IMR-90 (cell line): ENCODE data around the gene ACOX1. TPM values are rescaled to one million over a fixed set of nuclear protein-coding genes. Genes with fewer than 3 reads are reported as not detected.

ENCODE experiments used
- ATAC-seq: fragments of 200-7000 bp; cut with Tn5 transposase; 2 replicates; pipeline ENCODE4 v1.9.1; 2020; ENCODE audit warnings: low read depth, mild to moderate bottlenecking, moderate library complexity
- BruUV-seq: library from RNA; stranded (reverse); fragments of 400-500 nt; replicated peaks from 2 replicates; lab custom pipeline; 2021; lab: Mats Ljungman, UMichigan
- CTCF ChIA-PET: fragments of 300-600 bp; formaldehyde crosslinking; extraction: SDS; loops from one replicate; lab custom pipeline; 2021; ENCODE audit warnings: antibody characterized with exemption; lab: Yijun Ruan, JAX
- POLR2A ChIA-PET: fragments of 300-600 bp; sonication (Branson Sonifier 250); formaldehyde crosslinking; loops from one replicate; lab custom pipeline; 2022; ENCODE audit warnings: antibody characterized with exemption; ENCODE audit not compliant: unreplicated experiment; lab: Charles Lee
- DNase-seq: peaks from one replicate; pipeline ENCODE4 v3.0.0; 2013
- H2AFZ ChIP-seq: replicated peaks from 2 replicates; pipeline ENCODE3; 2013; ENCODE audit warnings: low read length, mild to moderate bottlenecking; ENCODE audit not compliant: poor library complexity
- H2AK5ac ChIP-seq: 2 replicates; pipeline ENCODE4 v1.6.1; 2013; ENCODE audit warnings: low read depth, low read length, inconsistent platforms
- H2AK9ac ChIP-seq: replicated peaks from 2 replicates; pipeline ENCODE3; 2013; ENCODE audit warnings: mild to moderate bottlenecking, low read depth, low read length, moderate library complexity; ENCODE audit not compliant: poor library complexity
- H2BK120ac ChIP-seq: 2 replicates; pipeline ENCODE4 v1.6.1; 2013; ENCODE audit warnings: low read depth, low read length, inconsistent platforms
- H2BK15ac ChIP-seq: 3 replicates; pipeline ENCODE4 v1.6.1; 2013; ENCODE audit warnings: low read depth, low read length, inconsistent platforms
- H2BK20ac ChIP-seq: 2 replicates; pipeline ENCODE4 v1.6.1; 2013; ENCODE audit warnings: low read depth, mild to moderate bottlenecking, inconsistent platforms, low read length, moderate library complexity
- H2BK5ac ChIP-seq: 2 replicates; pipeline ENCODE4 v1.6.1; 2013; ENCODE audit warnings: mild to moderate bottlenecking, low read depth, low read length, inconsistent platforms; ENCODE audit not compliant: poor library complexity, severe bottlenecking
- H3K14ac ChIP-seq: replicated peaks from 2 replicates; pipeline ENCODE4 v1.6.1; 2013; ENCODE audit warnings: low read depth, low read length, inconsistent platforms
- H3K18ac ChIP-seq: 2 replicates; pipeline ENCODE4 v1.6.1; 2013; ENCODE audit warnings: low read depth, low read length, control low read depth
- H3K23ac ChIP-seq: 2 replicates; pipeline ENCODE4 v1.6.1; 2013; ENCODE audit warnings: low read depth, low read length, inconsistent platforms
- H3K27ac ChIP-seq: 2 replicates; pipeline ENCODE4 v1.5.1; 2013; ENCODE audit warnings: mild to moderate bottlenecking, control low read depth, low read length; ENCODE audit not compliant: insufficient read depth
- H3K27me3 ChIP-seq: 2 replicates; pipeline ENCODE4 v1.6.1; 2013; ENCODE audit warnings: low read length; ENCODE audit not compliant: control insufficient read depth, insufficient read depth
- H3K36me3 ChIP-seq: 2 replicates; pipeline ENCODE4 v1.6.1; 2013; ENCODE audit warnings: low read length, mixed read lengths; ENCODE audit not compliant: control insufficient read depth, insufficient read depth
- H3K4ac ChIP-seq: 2 replicates; pipeline ENCODE4 v1.6.1; 2013; ENCODE audit warnings: low read depth, low read length, inconsistent platforms
- H3K4me1 ChIP-seq: 2 replicates; pipeline ENCODE4 v1.6.1; 2013; ENCODE audit warnings: low read length, mixed read lengths; ENCODE audit not compliant: control insufficient read depth, insufficient read depth
- H3K4me2 ChIP-seq: 2 replicates; pipeline ENCODE4 v1.6.1; 2013; ENCODE audit warnings: low read depth, mild to moderate bottlenecking, control low read depth, low read length, moderate library complexity
- H3K4me3 ChIP-seq: 2 replicates; pipeline ENCODE4 v1.5.1; 2013; ENCODE audit warnings: low read depth, mild to moderate bottlenecking, control low read depth, low read length, moderate library complexity; ENCODE audit not compliant: insufficient read depth
- H3K56ac ChIP-seq: 2 replicates; pipeline ENCODE4 v1.6.1; 2013; ENCODE audit warnings: low read length, inconsistent platforms; ENCODE audit not compliant: insufficient read depth; ENCODE audit errors: extremely low read depth
- H3K79me1 ChIP-seq, 2 experiments: 2 replicates each; pipeline ENCODE4 v1.6.1; 2013; ENCODE audit warnings: low read length in 2 of 2, inconsistent platforms in 1 of 2, low read depth in 1 of 2
- H3K9ac ChIP-seq: 2 replicates; pipeline ENCODE4 v1.6.1; 2013; ENCODE audit warnings: low read depth, low read length, control low read depth
- H3K9me1 ChIP-seq: 2 replicates; pipeline ENCODE4 v1.6.1; 2013; ENCODE audit warnings: low read length, inconsistent platforms; ENCODE audit not compliant: insufficient read depth
- H3K9me3 ChIP-seq: 2 replicates; pipeline ENCODE4 v1.6.1; 2013; ENCODE audit warnings: low read length; ENCODE audit not compliant: control insufficient read depth, insufficient read depth
- H4K20me1 ChIP-seq: 2 replicates; pipeline ENCODE4 v1.6.1; 2013; ENCODE audit warnings: low read length, inconsistent platforms; ENCODE audit not compliant: insufficient read depth
- H4K5ac ChIP-seq: 2 replicates; pipeline ENCODE4 v1.6.1; 2013; ENCODE audit warnings: mild to moderate bottlenecking, low read depth, low read length, control low read depth
- H4K8ac ChIP-seq, 2 experiments: 2 replicates each; pipeline ENCODE4 v1.6.1; 2013; ENCODE audit warnings: low read depth in 2 of 2, low read length in 2 of 2, control low read depth in 1 of 2, inconsistent platforms in 1 of 2
- H4K91ac ChIP-seq: 2 replicates; pipeline ENCODE4 v1.6.1; 2013; ENCODE audit warnings: low read depth, low read length, inconsistent platforms; ENCODE audit not compliant: insufficient read depth
- MXI1 ChIP-seq: IDR thresholded peaks from 2 replicates; pipeline ENCODE4 v1.6.1; 2012; ENCODE audit warnings: low read depth, mild to moderate bottlenecking, low read length, moderate library complexity, borderline replicate concordance
- USF2 ChIP-seq: fragments of 150-350 bp; IDR thresholded peaks from 2 replicates; pipeline ENCODE4 v1.6.1; 2017; ENCODE audit warnings: mild to moderate bottlenecking, antibody characterized with exemption, low read length, low read depth
- WGBS, 2 experiments: methylation state at CpG; one replicate each; pipeline versions ENCODE4 v1.1.5 to v1.1.7; 2013; ENCODE audit warnings: missing lambda C conversion rate in 2 of 2; ENCODE audit not compliant: insufficient read length in 1 of 2; ENCODE audit errors: extremely low coverage in 2 of 2; 5-methylcytosine and 5-hydroxymethylcytosine counted together
- dilution Hi-C: fragments of 300-500 bp; cut with HindIII; formaldehyde crosslinking; loops from one replicate; pipeline ENCODE4 v1.14.3; 2018; ENCODE audit warnings: low sequenced_read_pairs; ENCODE audit not compliant: unreplicated experiment
- in situ Hi-C: fragments of 300-500 bp; cut with MboI; formaldehyde crosslinking; loops from 3 replicates; pipeline ENCODE4 v1.14.3; 2019; ENCODE audit warnings: low sequenced_read_pairs, inconsistent platforms, mixed read lengths
- intact Hi-C: fragments of 100-400 bp; cut with micrococcal nuclease; formaldehyde crosslinking; loops from 2 replicates; pipeline ENCODE4 v1.10.0; 2022
- polyA plus RNA-seq, 3 experiments: library from polyadenylated mRNA; depleted of rRNA; stranded (reverse); fragments of >200 nt; gene quantifications; 2 replicates each; pipeline ENCODE4 v1.2.3, GENCODE V29; 2012; ENCODE audit warnings: low replicate concordance in 1 of 3
- total RNA-seq: library from RNA; depleted of rRNA; stranded (reverse); fragments of >200 nt; gene quantifications from 2 replicates; pipeline ENCODE4 v1.2.3, GENCODE V29; 2012

The ACOX1 gene
- total and polyA plus RNA-seq, 2 of the 4 experiments (the other 2 are of a cell fraction), result 16.1 to 94.8 TPM

GRCh38 chr17:76026714-76027158 lies 47.8 kb upstream of the ACOX1 start:
- H3K4ac ChIP-seq, result no peak overlapping the region
- ATAC-seq (no peak), DNase-seq (no peak)
- H2AFZ ChIP-seq, result no peak overlapping the region
- H2AK5ac ChIP-seq, result no peak overlapping the region
- H2AK9ac ChIP-seq, result no peak overlapping the region
- intact Hi-C loops (no loop called here), dilution Hi-C loops (no loop called here), in situ Hi-C loops (no loop called here)
- H3K4me3 ChIP-seq, result no peak overlapping the region
- no peaks in the 10 kb centered on the region for H3K9me3 ChIP-seq
- H3K14ac ChIP-seq, result no peak overlapping the region
- H3K9me1 ChIP-seq, result no peaks in the 10 kb centered on the region
- H3K4me1 ChIP-seq, result peaks cover 2% of the 10 kb centered on the region; the same call in 1 of the 2 replicates
- ChIA-PET CTCF (no interaction called here), POLR2A (no interaction called here)
- no peaks in the 10 kb centered on the region for H4K20me1 ChIP-seq
- H2BK20ac ChIP-seq, result no peak overlapping the region
- no peak overlapping the region for H3K18ac ChIP-seq
- no peak overlapping the region for H2BK15ac ChIP-seq
- BruUV-seq, result no TSS peak
- no peaks in the 10 kb centered on the region for H3K79me1 ChIP-seq
- H3K9ac ChIP-seq, result no peak overlapping the region
- no peak overlapping the region for H3K23ac ChIP-seq
- H2BK5ac ChIP-seq, result no peak overlapping the region
- WGBS, 2 experiments, result 68% methylated on average over 8 of the region's 15 CpGs; no CpG with 5 or more reads in 1 of the 2 experiments
- no peak overlapping the region for H2BK120ac ChIP-seq
- H4K5ac ChIP-seq, result no peak overlapping the region
- no peaks in the 10 kb centered on the region for H3K36me3 ChIP-seq
- peaks cover 6% of the 10 kb centered on the region; the same call in 1 of the 2 replicates for H3K27me3 ChIP-seq
- no peak overlapping the region for H3K56ac ChIP-seq
- TF ChIP-seq USF2, result no peak
- no peak for TF ChIP-seq MXI1
- no peak overlapping the region for H4K8ac ChIP-seq
- no peak overlapping the region for H4K91ac ChIP-seq
- H3K27ac ChIP-seq, result no peak overlapping the region
- no peak overlapping the region for H3K4me2 ChIP-seq
